ENCODE data around the gene PBX1.

- TF ChIP-seq CTCF (IDR thresholded peaks at IDR 0.05; ENCODE audit: extremely low read depth in 1 of 2, insufficient read depth in 1 of 2, low read depth in 1 of 2, low read length in 2 of 2), result no peak
- TF ChIP-seq POLR2A (IDR thresholded peaks at IDR 0.05; ENCODE audit: low read depth, low read length), result no peak
- no peak for TF ChIP-seq FOS (IDR thresholded peaks at IDR 0.05; ENCODE audit: borderline replicate concordance, insufficient read depth, low read length)
- TF ChIP-seq MAX (IDR thresholded peaks at IDR 0.05; ENCODE audit: insufficient read depth, insufficient read length), result no peak
- no peak for TF ChIP-seq EZH2 (IDR thresholded peaks at IDR 0.05; ENCODE audit: borderline replicate concordance, low read depth, low read length, severe bottlenecking)
These were observed 24.2 kb downstream of the PBX1 start for GRCh38 chr1:164583196-164583595.
